Suppressor macrophage (primary cell): ENCODE results near the gene GLA.

Experiments used
- DNase-seq, 4 experiments: peaks; one replicate each; pipeline ENCODE4 v3.0.0-alpha.2; 2020 to 2022
- total RNA-seq, 17 experiments: gene quantifications; one replicate each; lab custom pipeline; 2026; ENCODE audit warnings: mixed read lengths in 6 of 17, inconsistent platforms in 3 of 17; lab: John Stamatoyannopoulos, UW

The GLA gene
- 116 to 203 (median 166) reads per million in 17 experiments for total RNA-seq

GRCh38 chrX:101407748-101408531 lies at the start of gene GLA, which contains the start of gene HNRNPH2:
Gene GLA (minus strand): TSS chrX:101407925. CDS start chrX:101407903, 22 bp downstream.
Gene HNRNPH2 (plus strand): TSS chrX:101408222. CDS start chrX:101411989, 3,767 bp downstream.
- peak; percentile 92 to 98 (median 96) for DNase-seq

GRCh38 chrX:101452056-101452455 lies 44.3 kb upstream of the GLA start:
- peak in 3 of 4 experiments; percentile 12 to 65 (median 64) for DNase-seq

- peak; percentile 59 to 77 (median 74) for DNase-seq
Observed at GRCh38 chrX:101450961-101451360, 43.2 kb upstream of the GLA start.

GRCh38 chrX:101450085-101450484 lies 42.4 kb upstream of the GLA start:
- DNase-seq: peak in 1 of 4 experiments; percentile 13

- DNase-seq: no peak
Observed at GRCh38 chrX:101449279-101449678, 41.6 kb upstream of the GLA start.

- DNase-seq: peak; percentile 50 to 77 (median 72)
Observed at GRCh38 chrX:101442085-101442484, 34.4 kb upstream of the GLA start.

GRCh38 chrX:101430457-101431078 lies 22.8 kb upstream of the GLA start:
- no peak for DNase-seq

GRCh38 chrX:101429934-101430333 lies 22.2 kb upstream of the GLA start:
- no peak for DNase-seq

- no peak for DNase-seq
Observed at GRCh38 chrX:101427954-101428353, 20.2 kb upstream of the GLA start.

GRCh38 chrX:101419489-101419888 lies 11.8 kb upstream of the GLA start:
- no peak for DNase-seq

GRCh38 chrX:101417981-101418841 lies 10.5 kb upstream of the GLA start:
- peak; percentile 66 to 84 (median 72) for DNase-seq

GRCh38 chrX:101417190-101417589 lies 9.5 kb upstream of the GLA start:
- DNase-seq: no peak

- no peak for DNase-seq
Observed at GRCh38 chrX:101416691-101417090, 9.0 kb upstream of the GLA start.

GRCh38 chrX:101415180-101416145 lies 7.7 kb upstream of the GLA start:
- peak; percentile 60 to 82 (median 74) for DNase-seq

- peak in 3 of 4 experiments; percentile 7 to 51 (median 43) for DNase-seq
Observed at GRCh38 chrX:101411984-101412383, 4.3 kb upstream of the GLA start.

GRCh38 chrX:101410461-101410860 lies 2.7 kb upstream of the GLA start:
- DNase-seq: no peak

GRCh38 chrX:101409043-101409442 lies 1.3 kb upstream of the GLA start:
- peak in 2 of 4 experiments; percentile 11 to 28 for DNase-seq

- DNase-seq: no peak
Observed at GRCh38 chrX:101408532-101408841, 762 bp upstream of the GLA start.

- peak; percentile 42 to 62 (median 50) for DNase-seq
Observed at GRCh38 chrX:101407167-101407747, 468 bp downstream of the GLA start.

- no peak for DNase-seq
Observed at GRCh38 chrX:101399825-101400224, 7.9 kb downstream of the GLA start.

GRCh38 chrX:101398694-101399093 lies 9.0 kb downstream of the GLA start:
- no peak for DNase-seq
